Prostate gland (tissue), 2 donors: ENCODE measurements around the gene OTOP2. TPM values are rescaled to one million over a fixed set of nuclear protein-coding genes. Genes with fewer than 3 reads are reported as not detected.

Experiments used
- DNase-seq: peaks from one replicate; pipeline ENCODE4 v3.0.0-alpha.2; 2019; ENCODE audit warnings: low spot score
- H3K27ac ChIP-seq, 2 donors: fragments of 200-600 bp; sonication (generic); 2 replicates each; pipeline ENCODE4 v1.5.1; 2017 to 2019
- H3K27me3 ChIP-seq: fragments of 200-600 bp; sonication (generic); replicated peaks from 2 replicates; pipeline ENCODE4 v1.5.1; 2019; ENCODE audit not compliant: insufficient read depth
- H3K36me3 ChIP-seq, 2 donors: fragments of 200-600 bp; sonication (generic); 1 replicate in 1 of 2; 2 replicates in 1 of 2; pipeline versions ENCODE4 v1.5.1 to v1.8.1; 2017 to 2019
- H3K4me1 ChIP-seq: fragments of 200-600 bp; sonication (generic); replicated peaks from 2 replicates; pipeline ENCODE4 v1.5.1; 2019
- H3K4me3 ChIP-seq, 2 donors: fragments of 200-600 bp; sonication (generic); 2 replicates each; pipeline ENCODE4 v1.5.1; 2017 to 2019
- H3K9me3 ChIP-seq: fragments of 200-600 bp; sonication (generic); 2 replicates; pipeline ENCODE4 v1.5.1; 2017
- POLR2A ChIP-seq: fragments of 450-650 bp; IDR thresholded peaks from one replicate; pipeline ENCODE4 v1.6.1; 2016; ENCODE audit warnings: antibody characterized with exemption, mild to moderate bottlenecking
- POLR2AphosphoS5 ChIP-seq: sonication (generic); formaldehyde crosslinking; IDR thresholded peaks from one replicate; pipeline ENCODE4 v1.6.1; 2017; ENCODE audit warnings: antibody characterized with exemption
- WGBS: methylation state at CpG from one replicate; pipeline ENCODE4 v1.1.5; 2018; 5-methylcytosine and 5-hydroxymethylcytosine counted together
- intact Hi-C: fragments of 100-400 bp; cut with DNase I; formaldehyde crosslinking; loops from one replicate; pipeline ENCODE4 v1.14.2; 2022
- total RNA-seq, 2 donors: library from RNA; depleted of rRNA; stranded (reverse); fragments of >200 nt; gene quantifications; one replicate each; pipeline ENCODE4 v1.1.0, GENCODE V29; 2016
- TF ChIP-seq, protein P1 (sequence below), 4 experiments: fragments of 200-600 bp in 2 of 4; fragments of 450-650 bp in 2 of 4; sonication (generic) in 2 of 4; IDR thresholded peaks; 1 replicate in 3 of 4; 2 replicates in 1 of 4; pipeline ENCODE4 v1.5.1; 2016 to 2019; ENCODE audit warnings: antibody characterized with exemption in 4 of 4, mild to moderate bottlenecking in 2 of 4, moderate library complexity in 2 of 4

The OTOP2 gene
- total RNA-seq, 2 donors from 2014 or later = 0.85 TPM; not detected in 1

DNA sequence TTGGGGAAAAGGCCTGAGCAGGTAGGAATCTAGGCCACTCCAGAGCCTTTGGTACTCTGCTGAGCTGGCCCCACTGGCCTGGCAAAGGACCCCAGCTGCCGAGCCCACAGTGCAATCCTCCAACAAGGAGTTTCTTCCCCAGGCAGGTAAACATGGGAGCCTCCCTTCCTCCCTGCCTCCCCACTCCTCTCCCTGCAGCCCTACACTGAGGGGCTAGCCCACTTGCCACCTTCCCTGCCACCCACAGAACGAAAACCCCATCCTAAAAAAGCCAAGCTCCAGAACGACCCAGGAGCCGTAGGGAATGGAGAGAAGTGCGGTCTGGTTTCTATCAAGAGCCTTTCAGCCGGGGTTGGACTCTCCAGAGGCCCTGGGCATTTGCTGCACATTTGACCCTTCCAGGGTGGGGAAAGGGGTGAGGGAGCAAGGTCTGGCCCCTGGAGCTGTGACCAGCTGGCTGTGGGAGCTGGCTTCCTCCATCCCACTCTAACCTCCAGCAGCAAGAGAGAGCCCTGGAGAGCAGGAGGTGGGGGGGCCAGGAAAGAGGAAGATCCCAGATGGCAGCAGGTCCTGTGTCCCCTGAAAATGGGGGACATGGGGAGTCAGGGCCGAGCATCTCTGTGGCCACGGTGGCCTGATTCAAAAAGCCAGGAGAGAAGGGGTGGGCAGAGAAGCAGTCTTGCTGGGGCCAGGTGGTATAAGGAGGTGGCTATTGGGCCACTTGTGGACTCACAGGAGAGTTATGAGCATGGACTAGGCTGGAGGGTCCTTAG lies 47.2 kb downstream of the OTOP2 start:
- intact Hi-C loops = no loop called here
- TF ChIP-seq POLR2A (no peak), POLR2AphosphoS5 (no peak)
- TF ChIP-seq, protein P1, sequence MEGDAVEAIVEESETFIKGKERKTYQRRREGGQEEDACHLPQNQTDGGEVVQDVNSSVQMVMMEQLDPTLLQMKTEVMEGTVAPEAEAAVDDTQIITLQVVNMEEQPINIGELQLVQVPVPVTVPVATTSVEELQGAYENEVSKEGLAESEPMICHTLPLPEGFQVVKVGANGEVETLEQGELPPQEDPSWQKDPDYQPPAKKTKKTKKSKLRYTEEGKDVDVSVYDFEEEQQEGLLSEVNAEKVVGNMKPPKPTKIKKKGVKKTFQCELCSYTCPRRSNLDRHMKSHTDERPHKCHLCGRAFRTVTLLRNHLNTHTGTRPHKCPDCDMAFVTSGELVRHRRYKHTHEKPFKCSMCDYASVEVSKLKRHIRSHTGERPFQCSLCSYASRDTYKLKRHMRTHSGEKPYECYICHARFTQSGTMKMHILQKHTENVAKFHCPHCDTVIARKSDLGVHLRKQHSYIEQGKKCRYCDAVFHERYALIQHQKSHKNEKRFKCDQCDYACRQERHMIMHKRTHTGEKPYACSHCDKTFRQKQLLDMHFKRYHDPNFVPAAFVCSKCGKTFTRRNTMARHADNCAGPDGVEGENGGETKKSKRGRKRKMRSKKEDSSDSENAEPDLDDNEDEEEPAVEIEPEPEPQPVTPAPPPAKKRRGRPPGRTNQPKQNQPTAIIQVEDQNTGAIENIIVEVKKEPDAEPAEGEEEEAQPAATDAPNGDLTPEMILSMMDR (IDR thresholded peaks at IDR 0.05) = no peak
- DNase-seq = no peak

DNA sequence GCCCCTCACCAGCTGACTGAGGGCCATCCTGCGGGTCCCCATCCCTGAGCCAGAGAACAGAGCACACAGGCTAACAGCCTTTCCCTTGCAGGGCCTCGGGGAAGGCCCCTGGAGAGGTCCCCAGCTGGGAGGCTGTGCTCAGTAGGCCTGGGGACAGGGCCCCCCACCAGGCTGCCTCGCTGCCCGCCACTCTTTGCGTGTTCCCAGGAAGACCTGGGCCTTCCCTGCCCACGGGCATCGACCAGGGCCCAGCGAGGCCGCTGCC lies 47.7 kb downstream of the OTOP2 start:
- peak overlapping the region; percentile 74 to 78 for H3K27ac ChIP-seq
- no peaks in the 10 kb centered on the region for H3K9me3 ChIP-seq
- H3K4me3 ChIP-seq = peak overlapping the region; percentile 60 to 65
- WGBS = 33% methylated on average over 9 of the region's 9 CpGs
- intact Hi-C loops = no loop called here
- H3K4me1 ChIP-seq = peaks cover 6% of the 10 kb centered on the region
- TF ChIP-seq POLR2AphosphoS5 (no peak), POLR2A (peak; percentile 29)
- H3K27me3 ChIP-seq = no peaks in the 10 kb centered on the region
- H3K36me3 ChIP-seq = no peaks in the 10 kb centered on the region
- no peak for DNase-seq

More for the DNA sequence above, 47.2 kb downstream of the OTOP2 start:
- Histone ChIP-seq H3K27ac (peak overlapping the region; percentile 74 to 78), H3K36me3 (no peaks in the 10 kb centered on the region), H3K4me1 (peaks cover 6% of the 10 kb centered on the region), H3K27me3 (no peaks in the 10 kb centered on the region), H3K4me3 (peak overlapping the region; percentile 60 to 65), H3K9me3 (no peaks in the 10 kb centered on the region)
- 86% methylated on average over 8 of the region's 8 CpGs for WGBS

DNA sequence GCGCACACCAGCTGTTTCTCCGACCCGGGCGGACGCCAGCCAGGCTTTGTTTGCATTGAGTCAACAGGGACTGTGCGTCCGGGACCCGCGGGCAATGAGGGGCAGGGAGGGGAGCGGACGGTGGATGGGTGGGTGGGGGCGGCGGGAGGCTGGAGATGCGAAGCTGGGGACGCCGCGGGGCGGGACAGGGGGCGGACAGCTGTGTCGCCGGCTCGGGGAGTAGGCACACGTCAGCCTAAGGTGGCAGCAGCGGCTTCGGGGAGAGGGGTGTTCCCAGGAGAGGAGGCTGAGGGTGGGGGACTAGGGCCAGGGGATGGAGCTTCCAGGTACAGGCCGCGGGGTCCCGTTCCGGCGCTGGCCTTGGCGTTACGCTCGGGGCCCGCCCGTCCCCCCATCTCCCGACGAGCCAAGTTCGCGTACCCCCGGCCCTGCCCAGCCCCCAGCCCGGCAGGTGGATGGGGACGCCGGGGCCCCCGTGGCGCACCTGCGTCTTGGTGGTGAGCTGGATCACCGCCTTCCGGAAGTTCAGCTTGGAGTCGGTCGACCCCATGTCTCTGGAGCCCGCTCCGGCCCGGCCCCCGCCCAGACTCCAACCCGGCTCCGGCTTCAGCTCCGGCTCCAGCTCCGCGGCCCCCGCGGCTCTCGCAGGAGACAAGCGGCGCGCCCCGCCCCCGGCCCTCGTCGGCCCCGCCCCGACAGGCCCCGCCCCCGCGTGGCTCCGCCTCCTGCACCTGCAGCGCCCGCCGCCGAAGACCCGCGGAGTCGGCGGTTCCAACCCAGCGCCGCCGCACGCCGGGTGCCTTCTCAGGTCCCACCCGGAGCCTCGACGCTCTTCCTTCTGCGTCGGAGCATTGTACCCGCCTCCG lies 48.3 kb downstream of the OTOP2 start, which contains the start of gene HID1:
TSS of gene HID1 (minus strand) at position 653 of the 866 bp plus-strand sequence. CDS start at position 550, 103 bp downstream.
- no peaks in the 10 kb centered on the region for H3K27me3 ChIP-seq
- intact Hi-C loops = no loop called here
- DNase-seq = peak; percentile 70
- WGBS = 2% methylated on average over 70 of the region's 95 CpGs
- no peaks in the 10 kb centered on the region for H3K36me3 ChIP-seq
- peak within 1 kb of the TSS; percentile 60 to 65 for H3K4me3 ChIP-seq
- H3K4me1 ChIP-seq = peaks cover 6% of the 10 kb centered on the region
- no peaks in the 10 kb centered on the region for H3K9me3 ChIP-seq
- peak within 1 kb of the TSS; percentile 74 to 78 for H3K27ac ChIP-seq
- TF ChIP-seq POLR2AphosphoS5 = peak; percentile 32
- TF ChIP-seq, protein P1 (IDR thresholded peaks at IDR 0.05) = peak in 1 of 4 experiments; percentile 3
- TF ChIP-seq POLR2A = peak; percentile 57

DNA sequence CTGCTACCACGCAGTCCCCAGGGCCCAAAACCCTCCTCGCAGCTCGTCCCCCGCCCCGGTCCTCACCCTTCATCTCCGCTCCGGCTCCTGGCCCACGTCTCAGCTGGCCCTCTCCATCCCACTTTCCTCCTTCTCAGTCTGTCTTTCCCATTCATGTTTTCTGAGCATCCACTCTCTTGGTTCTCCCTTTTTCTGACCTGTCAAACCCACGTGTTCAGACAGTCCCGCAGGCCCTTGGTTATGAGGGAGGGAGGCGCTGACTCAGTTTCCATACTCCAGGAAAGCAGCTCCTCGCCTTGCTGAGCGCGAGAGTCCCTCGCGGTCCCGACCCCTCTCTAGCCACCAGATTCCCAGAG lies 48.9 kb downstream of the OTOP2 start:
- Histone ChIP-seq H3K4me3 (peak overlapping the region; percentile 60 to 65), H3K36me3 (no peaks in the 10 kb centered on the region), H3K9me3 (no peaks in the 10 kb centered on the region), H3K4me1 (peaks cover 6% of the 10 kb centered on the region), H3K27me3 (no peaks in the 10 kb centered on the region), H3K27ac (peak overlapping the region in 1 of 2 donors; percentile 74)
- TF ChIP-seq POLR2AphosphoS5 = no peak
- no peak for TF ChIP-seq POLR2A
- TF ChIP-seq, protein P1 (IDR thresholded peaks at IDR 0.05) = no peak
- intact Hi-C loops = no loop called here
- 14% methylated on average over 17 of the region's 17 CpGs for WGBS
- no peak for DNase-seq

DNA sequence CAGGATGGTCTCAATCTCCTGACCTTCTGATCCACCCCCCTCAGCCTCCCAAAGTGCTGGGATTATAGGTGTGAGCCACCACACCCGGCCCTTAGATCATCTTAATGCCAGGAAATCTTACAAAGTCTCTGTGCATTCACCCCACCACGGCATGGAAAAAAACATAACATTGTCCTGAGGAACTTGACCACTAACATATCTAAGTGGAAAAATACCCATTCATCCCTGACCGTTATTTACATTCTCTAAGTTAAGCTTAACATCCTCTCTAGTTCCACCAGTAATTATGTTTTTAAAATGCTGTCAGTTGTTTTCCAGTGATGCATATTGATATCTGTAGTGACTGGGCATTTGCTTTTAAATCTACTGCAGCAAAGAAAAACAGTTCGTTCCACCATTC lies 51.9 kb downstream of the OTOP2 start:
- Histone ChIP-seq H3K27me3 (no peaks in the 10 kb centered on the region), H3K9me3 (no peaks in the 10 kb centered on the region), H3K27ac (no peak overlapping the region), H3K36me3 (no peaks in the 10 kb centered on the region), H3K4me1 (no peaks in the 10 kb centered on the region), H3K4me3 (no peak overlapping the region)
- WGBS = 80% methylated on average over 4 of the region's 4 CpGs
- intact Hi-C loops = no loop called here
- TF ChIP-seq POLR2A (no peak), POLR2AphosphoS5 (no peak)
- TF ChIP-seq, protein P1 (IDR thresholded peaks at IDR 0.05) = no peak
- no peak for DNase-seq
